Ectodermal cell (in vitro differentiated cells): ENCODE results near the gene ACE.

ENCODE experiments used
- H3K27ac ChIP-seq: 2 replicates; pipeline ENCODE4 v1.7.0; 2013; ENCODE audit warnings: mild to moderate bottlenecking, low read depth, low read length; ENCODE audit not compliant: insufficient read depth, poor library complexity, severe bottlenecking
- H3K27me3 ChIP-seq: 2 replicates; pipeline ENCODE4 v1.7.0; 2013; ENCODE audit warnings: mild to moderate bottlenecking, low read length; ENCODE audit not compliant: insufficient read depth, control insufficient read depth, poor library complexity, severe bottlenecking
- H3K36me3 ChIP-seq: one replicate; pipeline ENCODE4 v1.7.0; 2013; ENCODE audit warnings: low read length; ENCODE audit not compliant: control insufficient read depth, insufficient read depth
- H3K4me1 ChIP-seq: one replicate; pipeline ENCODE4 v1.7.0; 2013; ENCODE audit warnings: low read length; ENCODE audit not compliant: control insufficient read depth, insufficient read depth
- H3K4me3 ChIP-seq: 2 replicates; pipeline ENCODE4 v1.7.0; 2013; ENCODE audit warnings: low read depth, low read length, control low read depth; ENCODE audit not compliant: insufficient read depth
- H3K9me3 ChIP-seq: 2 replicates; pipeline ENCODE4 v1.7.0; 2013; ENCODE audit warnings: mild to moderate bottlenecking, low read length, moderate library complexity; ENCODE audit not compliant: control insufficient read depth
- WGBS, 2 experiments: methylation state at CpG; one replicate each; pipeline ENCODE4 v1.1.7; 2013; ENCODE audit warnings: missing lambda C conversion rate in 2 of 2; 5-methylcytosine and 5-hydroxymethylcytosine counted together

ACE gene

GRCh38 chr17:63546308-63547082 lies 69.6 kb downstream of the ACE start:
- Histone ChIP-seq H3K36me3 (no peaks in the 10 kb centered on the region), H3K27ac (no peak overlapping the region), H3K9me3 (no peaks in the 10 kb centered on the region), H3K4me1 (peaks cover 8% of the 10 kb centered on the region), H3K27me3 (no peaks in the 10 kb centered on the region), H3K4me3 (no peak overlapping the region)
- 93 to 95% methylated on average over 9 of the region's 9 CpGs for WGBS, 2 experiments

GRCh38 chr17:63547083-63547523 lies 70.2 kb downstream of the ACE start:
- H3K36me3 ChIP-seq: no peaks in the 10 kb centered on the region
- no peaks in the 10 kb centered on the region for H3K9me3 ChIP-seq
- no peak overlapping the region for H3K4me3 ChIP-seq
- 87 to 92% methylated on average over 2 to 3 of the region's 5 CpGs for WGBS, 2 experiments
- no peak overlapping the region for H3K27ac ChIP-seq
- H3K27me3 ChIP-seq: no peaks in the 10 kb centered on the region
- peaks cover 11% of the 10 kb centered on the region for H3K4me1 ChIP-seq
